Activated CD4-positive, alpha-beta T cell treated with anti-CD3 and anti-CD28 coated beads for 24 hours (primary cell): Measurements from ENCODE around the gene CEL.
"Not testable (repeated sequence)": the region's sequence is repeated elsewhere in the genome, so short reads cannot be mapped to it uniquely, and the experiment has no call there.

Experiments used
- DNase-seq, 2 donors: peaks; one replicate each; pipeline ENCODE4 v3.0.0-alpha.2; 2020; ENCODE audit warnings: low read depth in 2 of 2

The CEL gene

DNA sequence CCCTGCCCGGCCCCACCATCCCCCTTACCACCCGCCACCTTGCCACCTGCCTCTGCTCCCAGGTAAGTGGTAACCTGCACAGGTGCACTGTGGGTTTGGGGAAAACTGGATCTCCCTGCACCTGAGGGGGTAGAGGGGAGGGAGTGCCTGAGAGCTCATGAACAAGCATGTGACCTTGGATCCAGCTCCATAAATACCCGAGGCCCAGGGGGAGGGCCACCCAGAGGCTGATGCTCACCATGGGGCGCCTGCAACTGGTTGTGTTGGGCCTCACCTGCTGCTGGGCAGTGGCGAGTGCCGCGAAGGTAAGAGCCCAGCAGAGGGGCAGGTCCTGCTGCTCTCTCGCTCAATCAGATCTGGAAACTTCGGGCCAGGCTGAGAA, at the start of gene CEL:
CEL (plus strand) TSS at position 218 of the 382 bp plus-strand sequence; CDS start at position 240, 22 bp downstream.
- DNase-seq, result not testable (repeated sequence)

- DNase-seq, result no peak
These were observed 47.1 kb upstream of the CEL start for GRCh38 chr9:133014696-133015095.

DNA sequence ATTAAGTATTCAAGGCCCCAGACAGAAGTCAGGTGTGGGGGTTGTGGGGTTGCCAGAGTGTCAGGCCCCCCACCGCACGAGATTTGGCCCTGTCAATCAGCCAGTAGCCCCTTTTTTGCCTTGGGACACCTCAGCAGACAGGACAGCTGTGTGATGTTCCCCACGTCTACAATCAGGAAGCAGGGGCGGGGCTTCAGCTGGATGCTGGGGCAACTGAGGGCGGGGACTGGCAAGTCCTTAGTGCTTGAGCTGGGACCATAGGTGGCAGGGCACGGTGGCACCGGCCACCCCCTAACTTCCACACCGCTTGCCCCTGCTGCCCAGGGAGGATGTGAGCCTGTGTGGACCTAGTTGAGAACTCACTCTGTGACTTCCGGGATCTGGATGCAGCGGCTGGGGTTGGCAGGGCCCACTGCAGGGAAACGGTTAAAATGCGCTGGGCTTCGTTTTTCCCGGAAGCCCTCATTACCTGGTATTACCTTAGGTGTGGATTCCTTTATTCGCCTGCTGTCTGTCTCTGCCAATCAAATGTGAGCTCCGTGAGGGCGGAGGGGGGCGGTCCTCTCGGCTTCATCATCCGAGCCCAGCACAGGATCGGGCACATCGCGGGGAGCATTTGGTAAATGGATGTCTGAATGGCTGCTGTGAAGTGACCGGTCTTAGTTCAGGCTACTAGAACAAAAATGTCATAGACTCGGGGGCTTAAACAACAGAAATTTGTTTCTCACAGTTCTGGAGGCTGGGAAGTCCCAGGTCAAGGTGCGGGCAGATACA, 38.5 kb upstream of the CEL start:
- peak in 1 of 2 donors; percentile 51 for DNase-seq

- DNase-seq, result no peak
These were observed 35.4 kb upstream of the CEL start for GRCh38 chr9:133026426-133026825.

DNA sequence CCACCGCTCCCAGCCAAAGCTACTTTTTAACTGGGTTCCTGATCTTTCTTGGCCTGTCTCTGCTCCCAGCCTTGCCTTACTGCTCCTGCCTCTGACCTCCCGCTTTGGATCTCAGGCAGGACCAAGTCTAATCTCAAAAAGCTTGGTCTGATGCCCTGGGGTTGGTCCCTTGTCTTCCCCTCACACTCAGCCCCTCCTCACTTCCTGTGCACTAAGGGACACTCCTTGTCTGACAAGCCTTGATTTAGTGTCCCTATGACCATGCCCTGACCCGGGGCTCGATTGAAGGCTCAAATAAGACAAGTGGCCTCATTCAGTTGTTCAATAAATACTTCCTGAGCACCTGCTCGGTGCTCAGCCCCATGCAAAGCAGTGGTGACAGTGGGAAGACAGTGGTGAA, 34.6 kb upstream of the CEL start:
- DNase-seq, result no peak

DNA sequence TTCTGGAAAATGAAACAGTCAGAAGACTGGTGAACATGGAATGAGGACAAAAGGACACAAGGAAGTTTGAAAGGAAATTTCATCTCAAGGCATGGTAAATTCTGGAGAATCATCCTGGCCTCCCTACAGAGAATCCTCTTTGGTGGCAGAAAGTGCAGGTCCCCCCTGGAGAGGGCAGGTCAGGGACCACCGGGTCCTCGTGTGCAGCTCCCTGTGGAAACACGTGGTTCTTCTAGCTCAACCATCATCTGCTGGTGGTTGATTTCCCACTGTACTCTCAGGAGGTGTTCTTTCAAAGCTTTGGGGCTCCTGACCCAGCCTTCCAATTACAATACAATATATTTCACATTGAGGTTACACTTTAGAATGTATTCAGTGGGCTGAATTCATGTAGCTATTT, 33.6 kb upstream of the CEL start:
- no peak for DNase-seq

- peak in 1 of 2 donors; percentile 14 for DNase-seq
These were observed 31.8 kb upstream of the CEL start for GRCh38 chr9:133029994-133030316.

- DNase-seq, result peak; percentile 79
These were observed 31.3 kb upstream of the CEL start, which contains the start of gene GTF3C5 for GRCh38 chr9:133030317-133031129. Gene GTF3C5, plus strand, starts transcription at chr9:133030997. Its CDS starts 15 bp downstream, at chr9:133031012.

GRCh38 chr9:133031130-133031422, 30.7 kb upstream of the CEL start:
- no peak for DNase-seq

DNA sequence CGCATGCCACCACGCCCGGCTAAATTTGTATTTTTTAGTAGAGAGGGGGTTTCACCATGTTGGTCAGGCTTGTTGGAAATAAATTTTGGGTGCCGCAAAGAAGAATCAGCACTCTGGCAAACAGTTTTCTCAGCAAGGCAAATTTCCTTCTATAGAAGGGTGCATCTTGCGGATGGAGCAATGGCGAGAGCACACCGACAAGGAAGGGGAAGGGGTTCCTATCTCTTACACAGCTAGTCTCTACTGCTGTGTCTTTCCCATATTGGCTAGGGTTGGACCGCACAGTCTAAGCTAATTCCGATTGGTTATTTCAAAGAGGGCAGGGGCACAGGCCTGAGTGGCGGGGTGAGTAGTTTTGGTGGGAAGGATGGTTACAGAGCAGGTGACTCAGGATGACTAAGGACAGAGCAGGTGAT, 30.3 kb upstream of the CEL start:
- no peak for DNase-seq

GRCh38 chr9:133032171-133032570, 29.6 kb upstream of the CEL start:
- no peak for DNase-seq

- no peak for DNase-seq
These were observed 26.1 kb upstream of the CEL start for GRCh38 chr9:133035669-133036068.

GRCh38 chr9:133037775-133038515, 23.8 kb upstream of the CEL start:
- DNase-seq, result no peak

- peak in 1 of 2 donors; percentile 22 for DNase-seq
These were observed 20.8 kb upstream of the CEL start for GRCh38 chr9:133040892-133041479.

- DNase-seq, result no peak
These were observed 19.8 kb upstream of the CEL start for GRCh38 chr9:133041958-133042357.

GRCh38 chr9:133042676-133043075, 19.1 kb upstream of the CEL start:
- DNase-seq, result no peak

GRCh38 chr9:133043449-133044035, 18.2 kb upstream of the CEL start:
- DNase-seq, result no peak

DNA sequence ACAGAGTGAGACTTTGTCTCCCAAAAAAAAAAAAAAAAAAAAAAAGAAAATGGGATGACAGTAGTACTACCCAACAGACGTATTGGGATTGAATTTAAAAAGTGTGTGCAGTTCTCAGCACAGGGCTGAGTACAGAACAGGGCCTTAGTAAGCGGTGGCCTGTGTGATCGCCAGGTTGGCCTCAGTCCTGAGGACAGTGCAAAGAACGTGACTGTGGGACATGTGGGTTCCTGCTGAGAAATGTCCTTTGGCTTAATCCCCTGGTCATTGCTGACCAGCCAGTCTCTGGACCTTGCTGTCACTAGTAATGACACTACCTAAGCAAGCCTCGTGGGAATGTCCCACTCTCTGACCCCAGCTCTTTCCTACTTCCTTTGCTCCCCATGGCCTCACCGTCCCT, 17.7 kb upstream of the CEL start:
- DNase-seq, result no peak

DNA sequence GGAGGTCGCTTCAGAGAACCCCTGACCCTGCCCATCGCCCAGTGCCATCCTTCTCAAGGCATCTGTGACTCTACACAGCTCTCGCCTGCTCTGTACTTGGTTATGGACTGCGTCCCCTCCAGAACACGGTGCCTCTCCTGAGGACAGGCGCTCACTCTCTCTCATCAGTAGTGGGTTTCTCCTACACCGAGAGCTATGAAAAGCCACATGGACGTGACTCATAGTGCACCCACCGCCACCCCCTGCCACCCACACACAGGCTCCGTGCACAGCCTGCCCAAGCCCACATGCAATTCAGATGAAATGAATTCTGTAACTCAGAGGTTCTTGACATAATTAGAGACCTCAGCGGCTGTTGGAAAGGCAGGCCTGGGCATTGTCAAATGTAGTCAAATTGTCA, 17.1 kb upstream of the CEL start:
- no peak for DNase-seq

DNA sequence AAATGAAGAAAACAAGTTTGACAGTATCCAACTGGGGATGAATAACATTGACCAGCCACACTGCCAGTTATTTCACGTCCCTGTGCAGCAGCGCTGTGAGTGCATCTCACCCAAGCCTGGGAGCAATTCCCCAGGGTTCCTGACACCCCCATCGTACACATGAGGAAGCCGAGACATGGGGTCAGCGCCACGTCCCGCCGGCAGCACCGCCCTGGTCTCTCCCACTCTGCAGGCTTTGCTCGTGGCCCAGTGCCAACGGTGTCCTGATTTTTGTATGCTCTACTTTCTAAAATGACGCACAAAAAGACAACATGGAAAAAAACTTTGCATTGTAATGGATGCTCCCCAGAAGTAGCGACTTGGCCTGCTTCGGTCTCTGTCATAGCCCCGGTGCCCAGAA, 16.6 kb upstream of the CEL start:
- no peak for DNase-seq

DNA sequence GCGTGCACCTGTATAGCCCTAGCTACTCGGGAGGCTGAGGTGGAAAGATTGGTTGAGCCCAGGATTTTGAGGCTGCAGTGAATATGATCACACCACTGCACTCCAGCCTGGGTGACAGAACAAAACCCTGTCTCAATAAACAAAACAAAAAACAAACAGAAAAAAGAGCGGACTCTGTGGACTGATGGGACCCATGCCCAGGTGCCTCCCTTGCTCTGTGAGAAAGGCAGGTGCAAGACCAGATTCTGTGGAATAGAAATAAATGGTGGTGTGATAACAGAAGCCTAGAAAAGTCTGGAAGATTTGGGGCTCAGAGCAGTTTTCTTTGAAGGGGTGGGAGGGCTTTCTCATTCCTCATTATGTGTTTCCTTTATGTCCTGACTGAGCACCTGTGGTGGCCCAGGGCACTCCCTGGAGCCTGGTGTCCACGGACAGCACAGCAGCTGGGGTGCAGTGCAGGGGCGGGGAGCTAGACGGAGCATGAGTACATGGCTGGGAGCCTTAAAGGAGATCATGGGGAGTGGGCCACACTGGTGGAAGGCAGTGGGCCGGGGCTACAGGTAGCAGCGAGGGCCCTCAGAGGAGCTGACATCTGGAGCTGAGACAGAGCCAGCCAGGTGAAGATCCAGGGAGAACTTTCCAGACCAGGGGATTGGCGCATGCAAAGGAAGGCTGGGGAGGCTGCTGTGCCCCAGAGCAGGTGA, 15.4 kb upstream of the CEL start:
- no peak for DNase-seq
